Osteoblast (primary cell): ENCODE data around the gene UST. TPM values are rescaled to one million over a fixed set of nuclear protein-coding genes. Genes with fewer than 3 reads are reported as not detected.
"Not testable (repeated sequence)": the region's sequence is repeated elsewhere in the genome, so short reads cannot be mapped to it uniquely, and the experiment has no call there.

Source experiments
- DNase-seq: peaks from one replicate; pipeline ENCODE4 v3.0.0; 2011; ENCODE audit warnings: low spot score, mixed read lengths; ENCODE audit not compliant: insufficient read length; ENCODE audit errors: missing footprints
- H2AFZ ChIP-seq: 2 replicates; pipeline ENCODE4 v1.6.0; 2011; ENCODE audit warnings: mild to moderate bottlenecking, low read length
- H3K27ac ChIP-seq: 2 replicates; pipeline ENCODE4 v1.5.1; 2011; ENCODE audit warnings: mild to moderate bottlenecking, low read depth, low read length, moderate library complexity
- H3K27me3 ChIP-seq: 2 replicates; pipeline ENCODE4 v1.6.0; 2012; ENCODE audit warnings: mild to moderate bottlenecking, control low read depth, inconsistent platforms, low read length, moderate library complexity; ENCODE audit not compliant: insufficient read depth
- H3K36me3 ChIP-seq: 2 replicates; pipeline ENCODE4 v1.5.1; 2011; ENCODE audit warnings: mild to moderate bottlenecking, low read length, control low read depth, moderate library complexity; ENCODE audit not compliant: insufficient read depth
- H3K4me1 ChIP-seq: 2 replicates; pipeline ENCODE4 v1.5.1; 2011; ENCODE audit warnings: mild to moderate bottlenecking, low read length, control low read depth, moderate library complexity; ENCODE audit not compliant: insufficient read depth
- H3K4me2 ChIP-seq: 2 replicates; pipeline ENCODE4 v1.6.0; 2011; ENCODE audit warnings: mild to moderate bottlenecking, low read length; ENCODE audit not compliant: insufficient read depth
- H3K4me3 ChIP-seq: fragments of 200-600 bp; sonication (generic); 3 replicates; pipeline ENCODE4 v1.5.1; 2012; ENCODE audit warnings: mild to moderate bottlenecking, low read length, inconsistent platforms; ENCODE audit not compliant: insufficient read depth
- H3K79me2 ChIP-seq: 2 replicates; pipeline ENCODE4 v1.6.0; 2012; ENCODE audit warnings: mild to moderate bottlenecking, low read length, control low read depth, inconsistent platforms; ENCODE audit not compliant: insufficient read depth
- H3K9me3 ChIP-seq: 2 replicates; pipeline ENCODE4 v1.5.1; 2011; ENCODE audit warnings: low read depth, low read length, control low read depth
- H4K20me1 ChIP-seq: 2 replicates; pipeline ENCODE4 v1.6.0; 2012; ENCODE audit warnings: mild to moderate bottlenecking, low read length, control low read depth; ENCODE audit not compliant: insufficient read depth
- total RNA-seq: library from RNA; depleted of rRNA; stranded (reverse); fragments of >200 nt; gene quantifications from 2 replicates; pipeline ENCODE4 v1.2.3, GENCODE V29; 2012
- TF ChIP-seq, protein P1 (sequence below): IDR thresholded peaks from 2 replicates; pipeline ENCODE4 v1.5.1; 2011; ENCODE audit warnings: mild to moderate bottlenecking, low read depth, low read length, moderate library complexity; ENCODE audit errors: extremely low read depth

UST gene
- total RNA-seq, 1 donor: 18.1 TPM

DNA sequence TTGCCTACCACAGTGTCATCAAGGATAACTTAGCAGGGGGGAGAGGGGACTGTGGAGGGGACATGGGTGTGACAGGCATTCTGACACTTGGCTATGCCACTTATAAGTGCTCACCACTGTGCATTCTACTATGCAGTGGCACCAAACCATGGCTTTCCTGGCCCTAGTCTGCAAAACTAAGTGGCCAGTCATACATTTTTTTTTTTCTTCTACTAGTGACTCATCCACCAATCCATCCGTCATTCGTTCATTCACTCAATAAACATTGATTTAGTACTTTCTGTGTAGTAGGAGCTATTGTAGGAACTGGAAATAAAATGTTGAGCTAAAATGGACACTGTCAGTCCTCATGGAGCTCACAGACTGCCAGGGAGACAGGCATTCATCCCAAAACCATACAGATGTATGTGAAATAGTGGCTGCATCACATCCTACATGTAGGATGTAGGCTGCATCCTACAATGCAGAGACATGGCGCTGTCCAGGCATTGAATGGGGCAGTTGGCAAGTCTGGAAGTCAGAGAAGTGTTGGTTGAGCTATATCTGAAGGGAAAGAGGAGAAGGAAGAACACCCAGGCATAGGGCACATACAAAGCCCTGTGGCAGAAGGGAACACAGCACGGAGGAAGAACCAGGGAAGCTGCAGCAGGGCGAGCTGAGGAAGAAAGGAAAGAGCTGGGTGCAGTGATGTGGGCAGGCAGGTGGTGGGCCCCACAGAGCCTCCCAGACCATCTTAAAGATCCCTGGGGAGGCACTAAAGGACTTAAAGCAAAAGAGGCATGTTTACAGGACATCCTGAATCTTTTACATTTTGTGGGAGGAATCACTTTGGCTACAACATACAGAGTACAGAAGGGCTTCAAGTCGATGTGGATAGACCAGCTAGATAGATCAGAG, 224.4 kb downstream of the UST start:
- no peak overlapping the region for H3K4me3 ChIP-seq
- peak; percentile 84 for DNase-seq
- H3K79me2 ChIP-seq: no peaks in the 10 kb centered on the region
- H3K4me2 ChIP-seq: no peak overlapping the region
- no peaks in the 10 kb centered on the region for H3K27me3 ChIP-seq
- no peaks in the 10 kb centered on the region for H3K9me3 ChIP-seq
- no peaks in the 10 kb centered on the region for H4K20me1 ChIP-seq
- peaks cover 30% of the 10 kb centered on the region for H3K4me1 ChIP-seq
- H2AFZ ChIP-seq: no peak overlapping the region
- no peak overlapping the region for H3K27ac ChIP-seq
- TF ChIP-seq, protein P1, sequence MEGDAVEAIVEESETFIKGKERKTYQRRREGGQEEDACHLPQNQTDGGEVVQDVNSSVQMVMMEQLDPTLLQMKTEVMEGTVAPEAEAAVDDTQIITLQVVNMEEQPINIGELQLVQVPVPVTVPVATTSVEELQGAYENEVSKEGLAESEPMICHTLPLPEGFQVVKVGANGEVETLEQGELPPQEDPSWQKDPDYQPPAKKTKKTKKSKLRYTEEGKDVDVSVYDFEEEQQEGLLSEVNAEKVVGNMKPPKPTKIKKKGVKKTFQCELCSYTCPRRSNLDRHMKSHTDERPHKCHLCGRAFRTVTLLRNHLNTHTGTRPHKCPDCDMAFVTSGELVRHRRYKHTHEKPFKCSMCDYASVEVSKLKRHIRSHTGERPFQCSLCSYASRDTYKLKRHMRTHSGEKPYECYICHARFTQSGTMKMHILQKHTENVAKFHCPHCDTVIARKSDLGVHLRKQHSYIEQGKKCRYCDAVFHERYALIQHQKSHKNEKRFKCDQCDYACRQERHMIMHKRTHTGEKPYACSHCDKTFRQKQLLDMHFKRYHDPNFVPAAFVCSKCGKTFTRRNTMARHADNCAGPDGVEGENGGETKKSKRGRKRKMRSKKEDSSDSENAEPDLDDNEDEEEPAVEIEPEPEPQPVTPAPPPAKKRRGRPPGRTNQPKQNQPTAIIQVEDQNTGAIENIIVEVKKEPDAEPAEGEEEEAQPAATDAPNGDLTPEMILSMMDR: no peak
- H3K36me3 ChIP-seq: no peaks in the 10 kb centered on the region

DNA sequence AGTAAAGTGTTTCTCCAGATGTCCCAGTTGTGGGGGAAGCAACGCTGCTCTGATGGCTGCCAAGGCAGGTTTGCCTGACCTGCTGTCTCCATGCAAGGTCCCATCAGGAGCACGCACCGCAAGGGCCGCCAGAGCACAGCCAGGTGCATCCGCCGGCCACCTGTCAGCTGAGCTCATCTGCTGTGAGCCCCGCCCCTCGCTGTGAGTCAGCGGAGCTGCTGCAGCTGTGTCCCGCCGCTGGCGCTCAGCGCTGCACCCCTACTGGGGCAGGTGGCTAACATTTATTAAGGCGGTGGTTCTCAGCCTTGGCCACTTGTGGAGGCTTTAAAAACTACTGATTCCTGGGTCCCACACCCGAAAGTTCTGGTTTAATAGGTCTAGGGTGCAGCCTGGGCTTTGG, 225.7 kb downstream of the UST start:
- Histone ChIP-seq H3K4me3 (no peak overlapping the region), H3K79me2 (no peaks in the 10 kb centered on the region), H4K20me1 (no peaks in the 10 kb centered on the region), H3K36me3 (no peaks in the 10 kb centered on the region), H3K9me3 (no peaks in the 10 kb centered on the region), H3K4me2 (no peak overlapping the region), H3K4me1 (peaks cover 30% of the 10 kb centered on the region), H3K27ac (no peak overlapping the region), H3K27me3 (no peaks in the 10 kb centered on the region), H2AFZ (no peak overlapping the region)
- DNase-seq: no peak
- TF ChIP-seq, protein P1: no peak

- no peak overlapping the region for H3K27ac ChIP-seq
- DNase-seq: no peak
- no peak overlapping the region for H2AFZ ChIP-seq
- no peaks in the 10 kb centered on the region for H3K36me3 ChIP-seq
- peaks cover 21% of the 10 kb centered on the region for H3K4me1 ChIP-seq
- TF ChIP-seq, protein P1: peak; percentile 73
- no peaks in the 10 kb centered on the region for H4K20me1 ChIP-seq
- H3K9me3 ChIP-seq: no peaks in the 10 kb centered on the region
- no peaks in the 10 kb centered on the region for H3K79me2 ChIP-seq
- no peak overlapping the region for H3K4me3 ChIP-seq
- no peaks in the 10 kb centered on the region for H3K27me3 ChIP-seq
- H3K4me2 ChIP-seq: no peak overlapping the region
These were observed 226.8 kb downstream of the UST start for GRCh38 chr6:148973538-148974208.

GRCh38 chr6:148974351-148974750, 227.5 kb downstream of the UST start:
- no peak for DNase-seq
- Histone ChIP-seq H3K79me2 (no peaks in the 10 kb centered on the region), H3K36me3 (no peaks in the 10 kb centered on the region), H3K4me1 (peaks cover 14% of the 10 kb centered on the region), H2AFZ (no peak overlapping the region), H3K27ac (no peak overlapping the region), H4K20me1 (no peaks in the 10 kb centered on the region), H3K4me3 (no peak overlapping the region), H3K9me3 (no peaks in the 10 kb centered on the region), H3K4me2 (no peak overlapping the region), H3K27me3 (no peaks in the 10 kb centered on the region)
- TF ChIP-seq, protein P1: no peak

GRCh38 chr6:148978298-148978697, 231.5 kb downstream of the UST start:
- not testable (repeated sequence) for H4K20me1 ChIP-seq, H3K4me2 ChIP-seq, H3K27me3 ChIP-seq, H3K9me3 ChIP-seq, H3K27ac ChIP-seq, H3K4me1 ChIP-seq, H3K79me2 ChIP-seq, DNase-seq, H2AFZ ChIP-seq, H3K4me3 ChIP-seq, H3K36me3 ChIP-seq
